GM21528 (cell line): ENCODE measurements around the gene PLEKHG5.
"Not testable (repeated sequence)": the region's sequence is repeated elsewhere in the genome, so short reads cannot be mapped to it uniquely, and the experiment has no call there.

ENCODE experiments used
- ATAC-seq: cut with Tn5 transposase; IDR thresholded peaks from one replicate; pipeline ENCODE4 v1.9.1; 2021; ENCODE audit warnings: mild to moderate bottlenecking, moderate library complexity; ENCODE audit not compliant: unreplicated experiment, low FRiP score

The PLEKHG5 gene

GRCh38 chr1:6497215-6497866 is 5.9 kb upstream of the PLEKHG5 start:
- ATAC-seq, result no peak

GRCh38 chr1:6496890-6497214 is 5.4 kb upstream of the PLEKHG5 start:
- ATAC-seq, result no peak

GRCh38 chr1:6496365-6496721 is 4.9 kb upstream of the PLEKHG5 start:
- no peak for ATAC-seq

GRCh38 chr1:6495540-6496364 is 4.3 kb upstream of the PLEKHG5 start:
- ATAC-seq, result no peak

GRCh38 chr1:6495041-6495441 is 3.6 kb upstream of the PLEKHG5 start:
- ATAC-seq, result no peak

GRCh38 chr1:6494627-6495026 is 3.2 kb upstream of the PLEKHG5 start:
- no peak for ATAC-seq

- ATAC-seq, result not testable (repeated sequence)
These were observed 2.4 kb upstream of the PLEKHG5 start for GRCh38 chr1:6493834-6494223.

- ATAC-seq, result no peak
These were observed 499 bp upstream of the PLEKHG5 start for GRCh38 chr1:6491966-6492365.

- ATAC-seq, result no peak
These were observed 402 bp downstream of the PLEKHG5 start for GRCh38 chr1:6491081-6491449.

GRCh38 chr1:6490181-6491080 is 1.0 kb downstream of the PLEKHG5 start:
- no peak for ATAC-seq

GRCh38 chr1:6489799-6490180 is 1.7 kb downstream of the PLEKHG5 start:
- ATAC-seq, result peak; percentile 59

GRCh38 chr1:6489383-6489765 is 2.1 kb downstream of the PLEKHG5 start:
- no peak for ATAC-seq

GRCh38 chr1:6488602-6489382 is 2.7 kb downstream of the PLEKHG5 start:
- no peak for ATAC-seq

- no peak for ATAC-seq
These were observed 3.5 kb downstream of the PLEKHG5 start for GRCh38 chr1:6487804-6488484.

- ATAC-seq, result no peak
These were observed 4.9 kb downstream of the PLEKHG5 start for GRCh38 chr1:6486433-6487011.

- ATAC-seq, result no peak
These were observed 6.0 kb downstream of the PLEKHG5 start for GRCh38 chr1:6485168-6486101.

GRCh38 chr1:6484826-6485167 is 6.7 kb downstream of the PLEKHG5 start:
- ATAC-seq, result no peak

GRCh38 chr1:6483761-6484117 is 7.7 kb downstream of the PLEKHG5 start:
- no peak for ATAC-seq
